ENCODE data around the gene UROC1. TPM values are rescaled to one million over a fixed set of nuclear protein-coding genes. Genes with fewer than 3 reads are reported as not detected.
A peak's percentile ranks its signal among the peaks of the same experiment; 100 is the strongest.

UROC1 gene
- total RNA-seq = not detected

DNA sequence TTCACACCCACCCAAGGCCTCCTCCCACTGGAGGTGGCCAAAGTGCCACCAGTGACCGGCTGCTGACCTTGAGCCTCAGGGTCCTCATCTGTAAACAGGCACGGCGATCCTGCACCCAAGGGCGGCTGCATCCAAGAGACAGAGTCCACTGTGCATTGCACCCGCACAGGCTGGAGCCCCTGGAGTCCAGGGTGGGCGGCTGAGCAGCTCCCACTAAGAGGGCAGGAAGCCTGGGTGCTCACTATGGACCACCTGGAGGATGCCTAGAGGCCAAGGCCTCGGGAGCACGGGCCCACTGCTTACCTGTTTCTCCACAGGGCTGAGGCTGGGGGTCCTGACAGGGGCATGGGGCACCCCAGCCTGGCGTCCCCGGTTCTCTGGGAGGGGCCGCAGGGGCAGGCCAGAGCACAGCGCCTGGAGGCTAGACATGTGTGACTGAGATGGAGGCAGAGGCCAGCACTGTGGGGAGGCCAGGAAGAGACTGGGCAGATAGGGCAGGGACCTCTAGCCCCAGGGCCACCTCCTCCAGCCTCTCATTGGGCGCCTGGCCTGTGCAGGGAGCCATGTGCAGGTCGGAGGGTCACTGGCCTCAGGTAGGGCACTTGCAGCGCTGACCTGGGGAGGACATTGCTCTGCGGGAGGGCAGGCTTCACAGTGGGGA lies at the start of gene UROC1:
Gene UROC1, minus strand, starts transcription at position 483 of the 661 bp plus-strand sequence. Its CDS starts 54 bp downstream, at position 429.
- Histone ChIP-seq H3K36me3 (no peaks in the 10 kb centered on the region), H3K9me3 (no peaks in the 10 kb centered on the region), H3K4me3 (no peak within 1 kb of the TSS), H3K4me1 (no peaks in the 10 kb centered on the region), H3K27ac (no peak within 1 kb of the TSS), H3K27me3 (no peaks in the 10 kb centered on the region)
- intact Hi-C loops (cut with DNase I) = no loop called here
- TF ChIP-seq, protein P1, sequence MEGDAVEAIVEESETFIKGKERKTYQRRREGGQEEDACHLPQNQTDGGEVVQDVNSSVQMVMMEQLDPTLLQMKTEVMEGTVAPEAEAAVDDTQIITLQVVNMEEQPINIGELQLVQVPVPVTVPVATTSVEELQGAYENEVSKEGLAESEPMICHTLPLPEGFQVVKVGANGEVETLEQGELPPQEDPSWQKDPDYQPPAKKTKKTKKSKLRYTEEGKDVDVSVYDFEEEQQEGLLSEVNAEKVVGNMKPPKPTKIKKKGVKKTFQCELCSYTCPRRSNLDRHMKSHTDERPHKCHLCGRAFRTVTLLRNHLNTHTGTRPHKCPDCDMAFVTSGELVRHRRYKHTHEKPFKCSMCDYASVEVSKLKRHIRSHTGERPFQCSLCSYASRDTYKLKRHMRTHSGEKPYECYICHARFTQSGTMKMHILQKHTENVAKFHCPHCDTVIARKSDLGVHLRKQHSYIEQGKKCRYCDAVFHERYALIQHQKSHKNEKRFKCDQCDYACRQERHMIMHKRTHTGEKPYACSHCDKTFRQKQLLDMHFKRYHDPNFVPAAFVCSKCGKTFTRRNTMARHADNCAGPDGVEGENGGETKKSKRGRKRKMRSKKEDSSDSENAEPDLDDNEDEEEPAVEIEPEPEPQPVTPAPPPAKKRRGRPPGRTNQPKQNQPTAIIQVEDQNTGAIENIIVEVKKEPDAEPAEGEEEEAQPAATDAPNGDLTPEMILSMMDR (IDR thresholded peaks at IDR 0.05) = no peak
- no peak for DNase-seq (ENCODE audit: low spot score in 2 of 2)

DNA sequence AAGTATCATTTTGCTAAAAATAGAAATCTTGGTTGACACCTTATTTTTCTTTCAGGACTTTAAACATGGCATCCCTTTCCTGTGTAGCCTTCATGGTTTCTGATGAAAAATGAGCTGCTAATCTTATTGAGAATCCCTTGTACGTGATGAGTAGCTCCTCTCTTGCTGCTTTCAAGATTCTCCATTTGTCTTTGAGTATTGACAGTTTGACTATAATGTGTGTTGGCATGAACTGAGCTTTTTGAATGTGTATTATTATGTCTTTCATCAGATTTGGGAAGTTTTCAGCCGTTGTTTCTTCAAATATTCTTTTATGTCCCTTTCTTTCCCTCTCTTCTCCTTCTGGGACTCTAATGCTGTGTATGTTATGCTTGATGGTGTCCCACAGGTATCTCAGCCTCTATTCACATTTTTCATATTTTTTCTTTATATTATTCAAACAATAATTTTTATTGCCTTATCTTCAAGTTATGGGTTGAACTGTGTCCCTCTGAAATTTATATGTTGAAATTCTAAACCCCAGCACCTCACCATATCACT lies 45.2 kb upstream of the UROC1 start:
- no peaks in the 10 kb centered on the region for H3K27me3 ChIP-seq
- no peak overlapping the region for H3K4me3 ChIP-seq
- no peak overlapping the region for H3K27ac ChIP-seq
- peaks cover 0 to 7% of the 10 kb centered on the region in 2 donors for H3K9me3 ChIP-seq
- H3K4me1 ChIP-seq = no peaks in the 10 kb centered on the region
- TF ChIP-seq, protein P1 (IDR thresholded peaks at IDR 0.05) = no peak
- no peak for DNase-seq (ENCODE audit: low spot score in 2 of 2)
- H3K36me3 ChIP-seq = no peaks in the 10 kb centered on the region
- intact Hi-C loops (cut with DNase I) = no loop called here

DNA sequence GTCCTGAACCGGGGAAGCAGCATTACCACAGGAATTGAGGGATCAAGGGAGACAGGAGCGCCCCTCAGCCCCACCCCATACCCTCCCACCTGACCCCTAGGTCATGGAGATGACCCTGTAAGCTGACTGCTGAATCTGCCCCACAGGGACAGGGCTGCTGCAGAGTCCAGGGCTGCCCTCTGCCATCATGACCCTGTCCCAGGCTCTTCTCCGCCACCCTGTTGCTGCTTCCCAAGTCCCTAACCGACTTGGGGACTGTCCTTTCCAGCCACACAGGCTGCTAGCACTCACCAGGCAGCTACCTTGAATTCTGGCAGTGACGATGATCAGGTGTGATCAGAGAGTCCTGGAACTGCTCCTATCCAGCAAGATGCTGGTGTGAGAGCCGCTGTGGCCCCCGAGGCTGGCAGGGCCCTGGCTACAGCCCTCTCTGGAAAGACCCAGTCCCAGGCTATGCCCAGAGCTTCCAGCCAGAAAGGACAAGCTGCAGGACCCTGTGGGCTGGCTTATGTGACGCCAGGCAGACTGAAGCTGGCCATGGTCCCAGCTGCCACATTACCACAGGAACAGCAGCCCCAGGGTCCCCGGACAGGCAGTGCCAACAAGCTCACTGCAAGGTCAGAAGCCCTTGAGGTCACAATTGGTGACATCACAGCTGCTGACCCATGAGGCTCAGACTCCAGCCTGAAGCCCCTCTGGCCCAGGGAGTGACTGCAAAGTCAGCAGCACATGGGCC lies 40.9 kb upstream of the UROC1 start, which contains the start of gene C3orf22:
Gene C3orf22, minus strand, starts transcription at position 597 of the 736 bp plus-strand sequence. CDS start 5,542 bp downstream, outside the sequence.
- TF ChIP-seq, protein P1 (IDR thresholded peaks at IDR 0.05) = no peak
- Histone ChIP-seq H3K27me3 (no peaks in the 10 kb centered on the region), H3K27ac (no peak within 1 kb of the TSS), H3K9me3 (peaks cover 0 to 7% of the 10 kb centered on the region in 2 donors), H3K4me1 (no peaks in the 10 kb centered on the region), H3K36me3 (no peaks in the 10 kb centered on the region), H3K4me3 (no peak within 1 kb of the TSS)
- peak in 1 of 2 donors; percentile 50 for DNase-seq (ENCODE audit: low spot score in 2 of 2)
- intact Hi-C loops (cut with DNase I) = no loop called here

DNA sequence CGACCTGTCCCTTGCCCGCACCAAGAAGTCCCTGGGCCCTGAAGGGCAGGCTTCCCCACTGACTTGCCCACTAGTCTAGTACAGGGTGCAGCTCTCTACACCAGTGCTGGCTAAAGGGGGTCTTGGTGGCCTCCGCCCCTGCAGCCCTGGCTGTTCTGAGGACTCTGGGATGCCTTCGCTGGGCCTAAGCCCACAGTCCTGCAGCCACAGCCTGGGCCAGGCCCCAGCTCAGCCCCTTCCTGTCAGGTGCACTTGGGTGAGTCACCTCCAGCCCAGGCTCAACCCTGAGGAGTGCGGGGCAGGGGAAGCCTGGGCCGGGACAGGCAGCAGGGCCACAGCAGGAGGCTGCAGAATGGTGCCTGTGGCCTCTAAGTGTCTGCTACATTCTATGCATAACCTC lies 40.2 kb upstream of the UROC1 start:
- intact Hi-C loops (cut with DNase I) = no loop called here
- Histone ChIP-seq H3K27me3 (no peaks in the 10 kb centered on the region), H3K4me3 (no peak overlapping the region), H3K27ac (no peak overlapping the region), H3K36me3 (no peaks in the 10 kb centered on the region), H3K9me3 (peaks cover 0 to 2% of the 10 kb centered on the region in 2 donors), H3K4me1 (no peaks in the 10 kb centered on the region)
- TF ChIP-seq, protein P1 (IDR thresholded peaks at IDR 0.05) = no peak
- DNase-seq (ENCODE audit: low spot score in 2 of 2) = no peak

DNA sequence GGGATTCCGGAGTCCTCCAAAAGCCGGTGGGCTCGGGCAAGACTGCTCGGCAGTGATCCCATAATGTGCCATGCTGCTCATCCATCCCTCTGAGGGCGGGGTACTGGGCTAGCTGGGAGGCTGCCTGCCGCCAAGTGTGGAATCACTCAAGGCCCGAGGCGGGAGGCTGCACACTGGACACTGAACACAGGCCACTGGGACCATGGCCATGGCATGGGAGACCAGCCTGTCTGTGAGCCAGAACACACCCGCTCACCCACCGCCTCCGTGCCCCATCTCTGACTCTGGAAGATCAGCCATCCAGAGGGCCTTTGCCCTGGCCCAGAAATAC lies 39.8 kb upstream of the UROC1 start:
- no peak overlapping the region for H3K27ac ChIP-seq
- DNase-seq (ENCODE audit: low spot score in 2 of 2) = peak in 1 of 2 donors; percentile 44
- intact Hi-C loops (cut with DNase I) = no loop called here

More for the DNA sequence above, 39.8 kb upstream of the UROC1 start:
- H3K4me1 ChIP-seq = no peaks in the 10 kb centered on the region
- H3K36me3 ChIP-seq = no peaks in the 10 kb centered on the region
- H3K4me3 ChIP-seq = no peak overlapping the region
- TF ChIP-seq, protein P1 (IDR thresholded peaks at IDR 0.05) = no peak
- no peaks in the 10 kb centered on the region for H3K9me3 ChIP-seq
- H3K27me3 ChIP-seq = no peaks in the 10 kb centered on the region

Data from ascending aorta (tissue), 2 donors.